OCI-LY3 (cell line): Measurements from ENCODE around the gene NID1.

Experiments
- EZH2phosphoT487 ChIP-seq: fragments of 200-600 bp; shearing (Covaris generic); IDR thresholded peaks from 2 replicates; pipeline ENCODE4 v1.6.1; 2018; ENCODE audit warnings: antibody characterized with exemption, mixed run types, low read depth
- TF ChIP-seq, protein P1 (sequence below): fragments of 200-600, 300-600 bp; sonication (generic); IDR thresholded peaks from 2 replicates; pipeline ENCODE4 v1.5.1; 2014; ENCODE audit warnings: antibody characterized with exemption, low read length, low read depth

DNA sequence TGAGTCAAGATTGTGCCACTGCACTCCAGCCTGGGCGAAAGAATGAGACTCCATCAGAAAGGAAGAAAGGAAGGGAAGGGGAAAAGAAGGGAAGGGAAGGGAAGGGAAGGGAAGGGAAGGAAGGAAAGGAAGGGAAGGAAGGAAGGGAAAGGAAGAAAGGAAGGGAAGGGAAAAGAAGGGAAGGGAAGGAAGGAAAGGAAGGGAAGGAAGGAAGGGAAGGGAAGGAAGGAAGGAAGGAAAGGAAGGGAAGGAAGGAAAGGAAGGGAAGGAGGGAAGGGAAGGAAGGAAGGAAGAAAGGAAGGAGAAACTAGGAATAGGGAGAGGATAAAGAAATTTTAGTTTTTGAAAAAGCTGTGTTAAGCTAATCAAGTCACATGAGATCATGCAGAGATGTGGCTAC lies 33.4 kb upstream of the NID1 start:
- TF ChIP-seq, protein P1, sequence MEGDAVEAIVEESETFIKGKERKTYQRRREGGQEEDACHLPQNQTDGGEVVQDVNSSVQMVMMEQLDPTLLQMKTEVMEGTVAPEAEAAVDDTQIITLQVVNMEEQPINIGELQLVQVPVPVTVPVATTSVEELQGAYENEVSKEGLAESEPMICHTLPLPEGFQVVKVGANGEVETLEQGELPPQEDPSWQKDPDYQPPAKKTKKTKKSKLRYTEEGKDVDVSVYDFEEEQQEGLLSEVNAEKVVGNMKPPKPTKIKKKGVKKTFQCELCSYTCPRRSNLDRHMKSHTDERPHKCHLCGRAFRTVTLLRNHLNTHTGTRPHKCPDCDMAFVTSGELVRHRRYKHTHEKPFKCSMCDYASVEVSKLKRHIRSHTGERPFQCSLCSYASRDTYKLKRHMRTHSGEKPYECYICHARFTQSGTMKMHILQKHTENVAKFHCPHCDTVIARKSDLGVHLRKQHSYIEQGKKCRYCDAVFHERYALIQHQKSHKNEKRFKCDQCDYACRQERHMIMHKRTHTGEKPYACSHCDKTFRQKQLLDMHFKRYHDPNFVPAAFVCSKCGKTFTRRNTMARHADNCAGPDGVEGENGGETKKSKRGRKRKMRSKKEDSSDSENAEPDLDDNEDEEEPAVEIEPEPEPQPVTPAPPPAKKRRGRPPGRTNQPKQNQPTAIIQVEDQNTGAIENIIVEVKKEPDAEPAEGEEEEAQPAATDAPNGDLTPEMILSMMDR: no peak
- TF ChIP-seq EZH2phosphoT487: no peak
